Measurements from ENCODE around the gene TRAPPC4. TPM values are rescaled to one million over a fixed set of nuclear protein-coding genes. Genes with fewer than 3 reads are reported as not detected.
"Not testable (repeated sequence)": the region's sequence is repeated elsewhere in the genome, so short reads cannot be mapped to it uniquely, and the experiment has no call there.

TRAPPC4 gene
- total RNA-seq, 2 experiments from 2014 or later: 66.4 to 69.9 TPM

GRCh38 chr11:119028346-119029068 is 9.9 kb downstream of the TRAPPC4 start:
- Mint-ChIP-seq H3K27me3 (ENCODE audit: low read depth) (no peaks in the 10 kb centered on the region), H3K4me1 (ENCODE audit: low read depth) (peaks cover 36% of the 10 kb centered on the region), H3K27ac (no peak overlapping the region), H3K9me3 (no peaks in the 10 kb centered on the region), H3K36me3 (ENCODE audit: low read depth) (peaks cover 14% of the 10 kb centered on the region), H3K4me3 (no peak overlapping the region)
- CTCF ChIA-PET: no interaction called here
- no peak for DNase-seq
- intact Hi-C loops (cut with micrococcal nuclease): no loop called here

DNA sequence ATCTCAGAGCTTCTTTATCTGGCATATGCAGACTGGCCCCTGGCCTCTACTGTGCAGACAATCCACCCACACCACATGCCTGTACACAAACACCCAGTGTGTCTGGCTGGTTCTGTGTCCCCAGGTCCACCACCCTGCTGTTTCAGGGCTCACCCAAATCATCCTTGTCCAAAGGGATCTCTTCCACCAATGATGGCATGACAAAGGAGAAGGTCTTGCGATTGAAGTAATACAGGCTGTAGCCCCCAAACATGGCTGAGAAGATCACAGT is 10.4 kb downstream of the TRAPPC4 start:
- intact Hi-C loops (cut with micrococcal nuclease): no loop called here
- Mint-ChIP-seq H3K9me3 (no peaks in the 10 kb centered on the region), H3K27ac (no peak overlapping the region), H3K36me3 (ENCODE audit: low read depth) (peaks cover 12% of the 10 kb centered on the region), H3K27me3 (ENCODE audit: low read depth) (no peaks in the 10 kb centered on the region), H3K4me3 (peak overlapping the region; percentile 77), H3K4me1 (ENCODE audit: low read depth) (peaks cover 31% of the 10 kb centered on the region)
- no peak for DNase-seq
- CTCF ChIA-PET: no interaction called here

DNA sequence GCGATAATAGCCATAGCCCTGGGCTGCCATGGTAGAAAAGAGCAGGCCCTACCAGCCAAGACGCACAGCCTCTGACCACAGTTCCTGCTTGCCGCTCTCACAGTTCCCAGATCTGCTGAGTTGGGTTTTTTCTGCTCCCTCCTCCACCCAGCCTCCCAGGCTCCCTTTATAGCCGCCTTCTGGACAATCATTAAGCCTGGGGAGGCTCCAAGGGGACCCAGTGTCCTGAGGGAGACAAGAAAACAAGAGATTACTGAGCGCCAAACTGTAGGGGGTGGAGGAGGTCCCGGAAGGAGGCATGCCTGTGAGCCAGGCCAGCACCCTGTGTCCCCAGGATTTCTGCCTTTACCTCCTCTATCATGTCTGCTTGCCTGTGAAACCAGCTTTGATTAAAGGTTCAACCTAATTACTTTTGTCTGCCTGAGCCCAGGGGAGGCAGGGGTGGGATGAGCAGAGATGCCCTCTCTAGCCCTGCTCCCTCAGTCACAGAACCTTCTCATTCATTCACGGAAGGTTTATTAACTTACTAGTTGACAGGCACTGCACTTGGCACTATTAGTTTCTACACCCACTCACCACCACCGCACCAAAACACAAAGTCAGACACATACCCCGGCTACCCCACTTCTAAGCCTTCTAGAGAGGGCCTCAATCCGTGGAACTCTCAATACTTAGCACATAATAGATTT is 10.9 kb downstream of the TRAPPC4 start:
- no peaks in the 10 kb centered on the region for H3K9me3 Mint-ChIP-seq
- intact Hi-C loops (cut with micrococcal nuclease): loop anchor here (1.0 to 2.0 kb wide), 10 partner anchors 11 to 457 kb away; partner anchors contain the start of genes ARCN1, CBL, HMBS and HYOU1
- peak overlapping the region; percentile 77 for H3K4me3 Mint-ChIP-seq
- peaks cover 26% of the 10 kb centered on the region for H3K4me1 Mint-ChIP-seq (ENCODE audit: low read depth)
- peaks cover 12% of the 10 kb centered on the region for H3K36me3 Mint-ChIP-seq (ENCODE audit: low read depth)
- no peaks in the 10 kb centered on the region for H3K27me3 Mint-ChIP-seq (ENCODE audit: low read depth)
- DNase-seq: peak; percentile 75
- CTCF ChIA-PET: interaction anchor here (2.0 kb wide), 1 partner anchor 77 kb away, joined by 7 read pairs; the partner anchor contains the start of gene C2CD2L
- H3K27ac Mint-ChIP-seq: peak overlapping the region; percentile 70

- Mint-ChIP-seq H3K4me1 (ENCODE audit: low read depth) (peaks cover 23% of the 10 kb centered on the region), H3K27ac (peak overlapping the region; percentile 70), H3K27me3 (ENCODE audit: low read depth) (no peaks in the 10 kb centered on the region), H3K4me3 (peak overlapping the region; percentile 77), H3K9me3 (no peaks in the 10 kb centered on the region), H3K36me3 (ENCODE audit: low read depth) (peaks cover 9% of the 10 kb centered on the region)
- CTCF ChIA-PET: interaction anchor here (2.0 kb wide), 1 partner anchor 76 kb away, joined by 7 read pairs; the partner anchor contains the start of gene C2CD2L
- DNase-seq: no peak
- intact Hi-C loops (cut with micrococcal nuclease): loop anchor here (1.0 to 2.0 kb wide), 10 partner anchors 12 to 458 kb away; partner anchors contain the start of genes ARCN1, CBL, HMBS and HYOU1
These were observed 11.4 kb downstream of the TRAPPC4 start for GRCh38 chr11:119030029-119030328.

GRCh38 chr11:119030329-119031047 is 11.9 kb downstream of the TRAPPC4 start, which contains the start of gene SLC37A4:
Gene SLC37A4 (minus strand): TSS chr11:119030877.
- Mint-ChIP-seq H3K4me3 (peak within 1 kb of the TSS; percentile 77), H3K4me1 (ENCODE audit: low read depth) (peaks cover 23% of the 10 kb centered on the region), H3K36me3 (ENCODE audit: low read depth) (peaks cover 5% of the 10 kb centered on the region), H3K27ac (peak within 1 kb of the TSS; percentile 85), H3K9me3 (no peaks in the 10 kb centered on the region), H3K27me3 (ENCODE audit: low read depth) (no peaks in the 10 kb centered on the region)
- intact Hi-C loops (cut with micrococcal nuclease): loop anchor here (1.0 to 2.0 kb wide), 10 partner anchors 12 to 458 kb away; partner anchors contain the start of genes ARCN1, CBL, HMBS and HYOU1
- DNase-seq: peak; percentile 99
- CTCF ChIA-PET: interaction anchor here (1.4 to 2.0 kb wide), 3 partner anchors 11 to 82 kb away, joined by 3 to 7 read pairs (median 4); partner anchors contain the start of gene C2CD2L

GRCh38 chr11:119031912-119032280 is 13.3 kb downstream of the TRAPPC4 start:
- no peak overlapping the region for H3K4me3 Mint-ChIP-seq
- peaks cover 23% of the 10 kb centered on the region for H3K4me1 Mint-ChIP-seq (ENCODE audit: low read depth)
- no peak overlapping the region for H3K27ac Mint-ChIP-seq
- peaks cover 5% of the 10 kb centered on the region for H3K36me3 Mint-ChIP-seq (ENCODE audit: low read depth)
- intact Hi-C loops (cut with micrococcal nuclease): loop anchor here (2.0 kb wide), 1 partner anchor 125 kb away; no protein-coding TSS in a partner anchor
- no peak for DNase-seq
- no peaks in the 10 kb centered on the region for H3K9me3 Mint-ChIP-seq
- no peaks in the 10 kb centered on the region for H3K27me3 Mint-ChIP-seq (ENCODE audit: low read depth)
- CTCF ChIA-PET: interaction anchor here (0.6 to 2.0 kb wide), 7 partner anchors 13 to 88 kb away, joined by 3 to 7 read pairs (median 3); partner anchors contain the start of gene C2CD2L

- intact Hi-C loops (cut with micrococcal nuclease); H3K36me3 Mint-ChIP-seq (ENCODE audit: low read depth); H3K9me3 Mint-ChIP-seq; DNase-seq; H3K27me3 Mint-ChIP-seq (ENCODE audit: low read depth); H3K4me3 Mint-ChIP-seq; H3K27ac Mint-ChIP-seq: not testable (repeated sequence)
- CTCF ChIA-PET: interaction anchor here (0.8 to 1.1 kb wide), 2 partner anchors 10 to 163 kb away, joined by 3 to 5 read pairs; no protein-coding TSS in a partner anchor
- peaks cover 17% of the 10 kb centered on the region for H3K4me1 Mint-ChIP-seq (ENCODE audit: low read depth)
These were observed 14.9 kb downstream of the TRAPPC4 start for GRCh38 chr11:119033421-119033820.

DNA sequence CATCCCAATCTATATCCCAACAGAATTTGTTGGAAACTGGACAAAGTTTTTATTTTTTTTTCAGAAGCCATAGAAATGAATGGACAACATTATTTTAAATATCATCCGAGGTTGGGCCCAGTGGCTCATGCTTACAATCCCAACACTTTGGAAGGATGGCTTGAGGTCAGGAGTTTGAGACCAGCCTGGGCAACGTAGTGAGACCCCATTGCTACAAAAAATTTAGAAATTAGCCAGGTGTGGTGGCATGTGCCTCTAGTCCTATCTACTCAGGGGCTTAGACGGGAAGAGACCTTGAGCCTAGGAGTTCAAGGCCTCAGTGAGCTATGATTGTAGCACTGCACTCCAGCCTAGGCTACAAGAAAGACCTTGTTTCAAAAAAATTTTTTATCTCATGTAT is 16.2 kb downstream of the TRAPPC4 start:
- H3K4me1 Mint-ChIP-seq (ENCODE audit: low read depth): peaks cover 4% of the 10 kb centered on the region
- CTCF ChIA-PET: interaction anchor here (0.7 to 0.9 kb wide), 2 partner anchors 96 to 342 kb away, joined by 3 read pairs; no protein-coding TSS in a partner anchor
- DNase-seq: no peak
- no peaks in the 10 kb centered on the region for H3K9me3 Mint-ChIP-seq
- H3K36me3 Mint-ChIP-seq (ENCODE audit: low read depth): no peaks in the 10 kb centered on the region
- H3K4me3 Mint-ChIP-seq: no peak overlapping the region
- no peak overlapping the region for H3K27ac Mint-ChIP-seq
- intact Hi-C loops (cut with micrococcal nuclease): no loop called here
- no peaks in the 10 kb centered on the region for H3K27me3 Mint-ChIP-seq (ENCODE audit: low read depth)

DNA sequence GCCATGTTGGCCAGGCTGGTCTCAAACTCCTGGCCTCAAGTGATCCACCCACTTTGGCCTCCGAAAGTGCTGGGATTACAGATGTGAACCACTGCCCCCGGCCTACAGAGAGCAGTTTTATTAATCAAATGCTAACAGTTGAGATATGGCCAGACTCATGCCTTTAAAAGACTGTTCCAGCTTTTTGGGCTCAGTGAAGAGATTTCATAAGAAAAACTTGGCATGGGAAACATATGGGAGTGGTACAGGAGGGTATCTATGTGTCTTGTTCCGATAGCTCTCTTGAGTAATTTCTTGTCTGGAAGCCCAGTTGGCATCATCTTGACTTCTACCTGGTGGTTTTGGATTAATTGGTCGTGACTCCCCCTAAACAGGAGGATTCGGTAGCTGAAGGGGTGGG is 20.3 kb downstream of the TRAPPC4 start:
- CTCF ChIA-PET: interaction anchor here (0.6 kb wide), 1 partner anchor 12 kb away, joined by 5 read pairs; no protein-coding TSS in a partner anchor
- DNase-seq: no peak
- Mint-ChIP-seq H3K27ac (no peak overlapping the region), H3K4me3 (no peak overlapping the region), H3K27me3 (ENCODE audit: low read depth) (no peaks in the 10 kb centered on the region), H3K36me3 (ENCODE audit: low read depth) (no peaks in the 10 kb centered on the region), H3K9me3 (no peaks in the 10 kb centered on the region), H3K4me1 (ENCODE audit: low read depth) (peaks cover 9% of the 10 kb centered on the region)
- intact Hi-C loops (cut with micrococcal nuclease): no loop called here

DNA sequence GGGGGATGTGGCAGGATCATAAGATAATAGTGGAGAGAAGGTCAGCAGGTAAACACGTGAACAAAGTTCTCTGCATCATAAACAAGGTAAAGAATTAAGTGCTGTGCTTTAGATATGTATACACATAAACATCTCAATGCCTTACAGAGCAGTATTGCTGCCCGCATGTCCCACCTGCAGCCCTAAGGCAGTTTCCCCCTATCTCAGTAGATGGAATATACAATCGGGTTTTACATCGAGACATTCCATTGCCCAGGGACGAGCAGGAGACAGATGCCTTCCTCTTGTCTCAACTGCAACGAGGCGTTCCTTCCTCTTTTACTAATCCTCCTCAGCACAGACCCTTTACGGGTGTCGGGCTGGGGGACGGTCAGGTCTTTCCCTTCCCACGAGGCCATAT is 20.9 kb downstream of the TRAPPC4 start:
- CTCF ChIA-PET; H3K4me1 Mint-ChIP-seq (ENCODE audit: low read depth); H3K36me3 Mint-ChIP-seq (ENCODE audit: low read depth); DNase-seq; intact Hi-C loops (cut with micrococcal nuclease); H3K27ac Mint-ChIP-seq; H3K4me3 Mint-ChIP-seq; H3K27me3 Mint-ChIP-seq (ENCODE audit: low read depth); H3K9me3 Mint-ChIP-seq: not testable (repeated sequence)

DNA sequence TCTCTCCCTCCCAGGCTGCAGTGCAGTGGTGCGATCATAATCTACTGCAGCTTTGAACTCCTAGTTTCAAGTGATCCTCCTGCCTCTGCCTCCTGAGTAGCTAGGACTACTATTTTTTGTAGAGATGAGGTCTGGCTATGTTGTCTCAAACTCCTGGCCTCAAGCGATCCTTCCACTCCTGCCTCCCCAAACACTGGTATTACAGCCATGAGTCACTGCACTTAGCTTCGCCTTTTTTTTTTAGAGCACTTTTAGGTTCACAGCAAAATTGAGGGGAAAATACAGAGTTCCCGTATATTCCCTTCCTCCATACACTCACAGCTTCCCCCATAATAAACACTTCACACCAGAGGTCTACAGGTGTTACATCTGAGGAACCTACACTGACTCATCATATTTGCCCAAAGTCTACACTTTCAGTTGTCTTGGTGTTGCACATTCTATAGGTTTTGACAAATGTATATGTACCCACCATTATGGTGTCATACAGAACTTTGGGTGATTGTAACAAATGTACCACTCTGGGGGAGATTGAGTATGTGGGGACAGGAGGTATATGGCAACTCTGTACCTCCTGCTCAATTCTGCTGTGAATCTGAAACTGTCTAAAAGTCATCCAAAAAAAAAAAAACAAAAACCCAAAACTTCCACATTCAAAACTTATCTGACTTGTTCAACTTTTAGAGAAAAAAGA is 23.4 kb downstream of the TRAPPC4 start:
- Mint-ChIP-seq H3K36me3 (ENCODE audit: low read depth) (peaks cover 18% of the 10 kb centered on the region), H3K4me1 (ENCODE audit: low read depth) (peaks cover 9% of the 10 kb centered on the region), H3K4me3 (no peak overlapping the region), H3K27me3 (ENCODE audit: low read depth) (no peaks in the 10 kb centered on the region), H3K27ac (peak overlapping the region; percentile 56), H3K9me3 (no peaks in the 10 kb centered on the region)
- CTCF ChIA-PET: interaction anchor here (0.5 to 1.5 kb wide), 4 partner anchors 15 to 282 kb away, joined by 3 to 5 read pairs (median 4); partner anchors contain the start of gene HYOU1
- DNase-seq: no peak
- intact Hi-C loops (cut with micrococcal nuclease): no loop called here

All from activated naive CD4-positive, alpha-beta T cell treated with anti-CD3 and anti-CD28 coated beads for 36 hours (primary cell).